ENCODE measurements around the gene NEDD8.
"Not testable (repeated sequence)": the region's sequence is repeated elsewhere in the genome, so short reads cannot be mapped to it uniquely, and the experiment has no call there.

NEDD8 gene

DNA sequence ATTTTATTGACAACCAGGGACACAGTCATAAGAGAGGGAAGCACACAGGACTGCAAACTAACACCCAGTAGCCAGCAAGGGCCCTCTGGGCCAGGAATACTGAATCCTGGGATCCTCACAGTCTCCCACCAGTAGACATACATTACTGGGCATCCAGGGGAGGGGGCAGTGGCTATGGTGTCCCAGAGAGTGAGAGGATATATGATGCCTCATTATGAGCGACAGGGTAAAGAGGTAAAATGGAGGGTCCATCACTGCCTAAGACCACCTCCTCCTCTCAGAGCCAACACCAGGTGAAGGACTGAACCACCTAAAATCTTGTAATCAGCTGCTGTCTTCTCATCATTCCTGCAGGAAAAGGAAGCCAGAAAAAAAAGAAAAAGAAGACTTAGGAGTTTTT, 15.3 kb downstream of the NEDD8 start:
- not testable (repeated sequence) for DNase-seq

DNA sequence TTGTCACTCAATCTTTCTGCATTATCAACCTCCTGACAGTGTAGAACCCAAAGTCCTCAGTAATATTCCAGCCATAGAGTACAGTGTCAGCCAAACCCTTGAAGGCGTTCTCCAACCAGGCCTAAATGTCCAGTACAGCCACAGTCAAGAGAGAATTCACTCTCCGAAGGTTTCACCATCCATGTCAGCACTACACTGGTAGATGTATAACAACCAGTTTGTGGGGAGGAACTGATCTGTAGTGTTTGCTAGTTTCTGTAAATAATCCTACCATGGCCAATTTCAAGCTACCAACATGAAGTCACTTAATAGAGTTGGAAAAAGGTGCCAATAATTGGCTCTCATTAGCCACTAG, 15.8 kb downstream of the NEDD8 start:
- no peak for DNase-seq

DNA sequence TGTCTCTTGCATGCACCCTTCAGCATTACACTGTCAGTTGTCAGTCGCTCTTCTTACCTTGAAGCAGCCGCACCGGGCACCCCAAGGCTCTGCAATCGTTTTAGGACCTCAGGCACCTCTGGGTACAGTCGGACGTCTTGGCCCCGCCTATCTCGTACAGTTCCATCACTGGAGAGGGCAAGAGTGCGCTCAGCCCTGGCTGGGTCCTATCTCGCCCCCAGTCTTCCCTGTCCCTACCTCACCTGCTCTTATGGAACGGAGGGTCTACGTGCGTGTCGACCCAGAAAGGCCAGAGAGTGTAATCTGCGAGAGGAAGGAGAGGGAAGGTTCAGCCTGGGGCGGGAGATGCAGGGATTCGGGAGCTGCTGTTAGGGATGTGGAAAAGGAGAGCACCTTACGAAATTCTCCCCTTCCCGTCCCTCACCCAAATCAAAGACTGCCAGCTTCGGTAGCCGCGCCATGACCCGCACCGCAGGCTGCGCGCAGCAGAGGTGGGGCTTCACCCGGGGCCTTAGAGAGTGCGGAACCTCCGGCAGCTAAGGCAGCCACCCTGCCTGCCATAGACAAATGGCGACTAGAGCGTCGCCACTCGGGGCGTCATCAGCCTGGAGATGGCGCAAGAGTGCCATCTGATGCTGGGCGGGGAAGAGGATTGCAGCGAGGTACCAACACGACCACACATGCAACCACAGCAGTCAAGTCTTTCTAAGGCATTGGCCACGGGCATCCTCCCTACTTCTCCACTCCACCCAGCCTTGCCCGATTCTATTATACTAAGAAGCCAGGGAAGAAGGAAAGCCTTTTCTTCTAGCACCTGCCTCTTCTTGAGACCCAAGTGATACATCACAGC, 16.4 kb downstream of the NEDD8 start, which contains the start of gene MDP1:
MDP1 (minus strand) TSS at position 572 of the 850 bp plus-strand sequence; CDS start at position 461, 111 bp downstream.
- peak; percentile 74 for DNase-seq

DNA sequence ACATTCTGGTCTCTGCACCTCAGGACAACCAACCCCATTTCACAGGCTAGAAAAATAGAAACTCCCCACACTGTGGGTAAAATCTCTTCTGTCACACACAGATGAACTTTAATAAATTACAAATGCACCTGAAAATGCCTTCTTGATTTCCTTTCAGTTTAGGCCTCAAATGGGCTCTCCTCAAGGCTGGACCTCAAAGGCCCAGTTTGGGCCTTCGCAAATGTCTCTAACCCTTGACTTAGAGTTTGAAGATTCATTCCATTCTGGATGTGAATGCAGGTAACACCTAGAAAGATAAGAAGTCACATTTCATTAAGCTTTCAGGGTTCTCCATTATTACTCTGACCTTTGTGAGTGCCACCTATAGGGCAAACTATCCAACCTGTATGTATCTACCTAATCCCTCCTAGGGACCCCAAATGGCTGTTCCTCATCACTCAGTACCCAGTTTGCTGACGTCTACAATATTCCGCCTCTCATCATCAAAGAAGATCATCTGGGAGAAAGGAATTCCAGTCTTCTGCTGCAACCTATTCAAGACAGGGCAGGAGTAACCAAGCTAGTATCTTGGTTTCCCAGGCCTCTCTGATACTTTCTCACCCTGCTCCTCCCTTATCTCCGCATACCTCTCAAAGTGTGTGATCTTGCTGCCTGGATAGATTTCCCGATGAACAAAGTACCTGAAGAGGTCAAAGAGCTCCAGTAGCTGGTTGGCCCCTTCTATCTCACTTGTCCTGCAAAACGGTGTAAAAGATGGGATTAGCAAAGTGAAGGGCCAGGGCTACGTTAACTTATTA, 18.1 kb downstream of the NEDD8 start:
- no peak for DNase-seq

DNA sequence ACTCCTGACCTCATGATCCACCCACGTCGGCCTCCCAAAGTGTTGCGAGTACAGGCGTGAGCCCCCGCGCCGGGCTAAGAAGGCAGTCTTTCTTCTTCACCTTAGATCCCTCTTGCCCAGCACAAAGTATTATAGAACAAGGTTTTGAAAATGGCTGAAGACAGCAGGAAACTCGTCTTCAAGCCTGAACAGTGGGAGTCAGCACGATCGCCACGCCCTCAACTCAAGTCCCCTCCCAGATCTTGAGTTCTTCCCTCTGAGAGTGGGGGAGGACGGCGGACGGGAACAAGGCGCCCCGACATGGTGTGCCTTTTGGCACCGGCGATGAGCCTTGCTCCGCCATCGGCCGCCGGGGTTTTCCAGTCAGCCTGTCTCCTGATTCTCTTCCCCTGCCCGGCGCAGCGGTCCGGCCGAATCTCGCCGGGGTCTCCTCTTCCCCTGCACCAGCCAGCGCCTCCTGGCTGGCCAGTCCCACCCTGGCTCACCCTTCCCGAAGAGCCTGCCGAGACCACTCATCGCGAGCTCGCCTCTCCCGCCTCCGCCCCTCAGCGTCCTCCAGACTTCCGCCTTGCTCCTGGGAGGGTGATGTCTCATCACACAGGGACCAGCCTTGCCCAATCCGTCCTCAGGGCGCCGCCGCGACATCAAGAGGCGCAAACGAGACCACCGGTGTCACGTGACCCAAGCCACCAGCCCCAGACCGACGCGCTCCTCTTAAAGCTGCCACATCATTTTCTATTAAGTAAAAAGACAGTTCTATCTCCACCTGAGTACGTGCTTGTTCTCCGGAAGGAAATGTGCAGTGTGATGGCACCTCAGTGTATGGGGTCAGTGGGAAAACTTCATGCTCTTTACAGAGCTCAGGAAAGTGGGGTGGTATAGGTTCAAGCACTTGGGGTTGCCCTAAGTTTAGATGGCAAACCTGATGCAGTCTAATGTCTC, 19.0 kb downstream of the NEDD8 start, which contains the start of gene CHMP4A:
CHMP4A (minus strand) TSS at position 565 of the 942 bp plus-strand sequence; CDS start at position 516, 49 bp downstream.
- DNase-seq: peak; percentile 89

DNA sequence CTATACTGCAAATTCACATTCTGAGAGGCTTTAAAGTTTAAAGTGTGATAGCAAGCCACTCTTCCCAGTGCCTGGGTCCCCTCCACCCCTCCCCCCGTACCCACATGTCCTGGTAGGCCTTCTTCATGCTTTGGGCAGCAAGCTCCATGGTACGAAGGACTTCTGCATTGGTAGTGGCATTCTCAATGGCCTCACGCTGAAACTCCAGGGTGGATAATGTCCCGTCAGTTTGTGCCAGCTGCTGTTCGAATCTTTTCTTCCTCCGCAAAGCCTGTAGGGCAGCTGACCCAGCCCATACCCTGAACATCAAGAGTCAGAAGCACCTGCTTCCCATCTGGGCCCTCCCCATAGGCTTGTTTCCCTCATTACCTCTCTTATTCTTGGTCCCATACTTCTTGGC, 20.9 kb downstream of the NEDD8 start:
- DNase-seq: no peak

DNA sequence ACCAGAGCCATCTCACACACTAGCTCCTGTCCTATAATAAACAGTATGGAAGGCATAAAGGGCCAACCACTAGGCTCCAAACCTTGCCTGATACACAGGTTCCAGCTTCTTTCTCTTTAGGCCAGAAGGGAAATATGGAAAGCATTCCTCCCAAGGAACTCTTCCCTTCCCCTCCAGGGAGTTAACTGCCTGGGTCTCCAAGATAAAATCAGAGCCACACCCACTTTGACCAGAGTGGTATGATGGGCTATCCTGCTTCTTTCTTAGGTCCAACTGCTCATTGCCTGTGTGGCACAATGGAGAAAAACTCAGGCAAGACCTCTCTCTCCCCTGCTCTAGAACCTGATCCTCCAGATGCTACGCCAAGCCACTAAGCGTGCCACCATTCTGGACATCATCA, 24.5 kb downstream of the NEDD8 start:
- DNase-seq: no peak

DNA sequence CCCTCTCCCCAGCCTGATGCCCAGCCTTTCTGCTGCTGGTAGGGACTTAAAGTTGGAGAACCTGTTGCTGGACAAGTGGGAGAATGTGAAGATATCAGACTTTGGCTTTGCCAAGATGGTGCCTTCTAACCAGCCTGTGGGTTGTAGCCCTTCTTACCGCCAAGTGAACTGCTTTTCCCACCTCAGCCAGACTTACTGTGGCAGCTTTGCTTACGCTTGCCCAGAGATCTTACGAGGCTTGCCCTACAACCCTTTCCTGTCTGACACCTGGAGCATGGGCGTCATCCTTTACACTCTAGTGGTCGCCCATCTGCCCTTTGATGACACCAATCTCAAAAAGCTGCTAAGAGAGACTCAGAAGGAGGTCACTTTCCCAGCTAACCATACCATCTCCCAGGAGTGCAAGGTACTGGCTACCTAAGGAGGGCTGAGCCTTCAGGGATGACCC, 25.0 kb downstream of the NEDD8 start:
- DNase-seq: no peak

DNA sequence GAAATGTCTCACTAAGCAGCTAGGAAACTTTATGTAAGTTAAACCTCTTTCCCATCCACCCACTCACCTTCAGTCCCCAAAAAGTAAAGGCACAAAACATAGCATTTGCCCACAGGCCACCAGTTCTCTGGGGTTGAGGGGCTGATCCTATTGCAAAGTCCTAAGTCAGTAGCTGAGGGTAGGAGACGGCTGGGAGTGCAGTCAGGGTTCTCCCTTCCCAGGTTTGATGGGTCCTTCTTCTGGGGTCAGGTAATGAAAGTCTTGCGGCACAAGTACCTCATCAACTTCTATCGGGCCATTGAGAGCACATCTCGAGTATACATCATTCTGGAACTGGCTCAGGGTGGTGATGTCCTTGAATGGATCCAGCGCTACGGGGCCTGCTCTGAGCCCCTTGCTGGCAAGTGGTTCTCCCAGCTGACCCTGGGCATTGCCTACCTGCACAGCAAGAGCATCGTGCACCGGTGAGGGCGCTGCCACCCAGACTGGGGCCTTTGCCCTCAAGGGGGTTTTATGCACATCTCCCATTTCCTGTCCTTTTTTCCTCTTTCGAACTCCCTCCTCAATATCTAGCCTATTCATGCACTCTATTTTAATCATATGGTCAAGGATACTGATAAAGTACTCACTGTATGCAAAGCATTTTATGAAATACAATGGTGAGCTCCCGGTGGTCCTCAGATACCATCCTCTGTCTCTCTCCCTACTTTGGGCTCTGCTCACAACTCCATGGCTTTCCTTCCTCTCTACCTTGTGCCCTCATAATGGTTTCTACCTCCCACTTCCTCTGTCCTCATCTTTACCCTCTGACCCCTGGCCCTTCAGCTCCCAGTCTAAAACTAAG, 25.7 kb downstream of the NEDD8 start:
- DNase-seq: no peak

DNA sequence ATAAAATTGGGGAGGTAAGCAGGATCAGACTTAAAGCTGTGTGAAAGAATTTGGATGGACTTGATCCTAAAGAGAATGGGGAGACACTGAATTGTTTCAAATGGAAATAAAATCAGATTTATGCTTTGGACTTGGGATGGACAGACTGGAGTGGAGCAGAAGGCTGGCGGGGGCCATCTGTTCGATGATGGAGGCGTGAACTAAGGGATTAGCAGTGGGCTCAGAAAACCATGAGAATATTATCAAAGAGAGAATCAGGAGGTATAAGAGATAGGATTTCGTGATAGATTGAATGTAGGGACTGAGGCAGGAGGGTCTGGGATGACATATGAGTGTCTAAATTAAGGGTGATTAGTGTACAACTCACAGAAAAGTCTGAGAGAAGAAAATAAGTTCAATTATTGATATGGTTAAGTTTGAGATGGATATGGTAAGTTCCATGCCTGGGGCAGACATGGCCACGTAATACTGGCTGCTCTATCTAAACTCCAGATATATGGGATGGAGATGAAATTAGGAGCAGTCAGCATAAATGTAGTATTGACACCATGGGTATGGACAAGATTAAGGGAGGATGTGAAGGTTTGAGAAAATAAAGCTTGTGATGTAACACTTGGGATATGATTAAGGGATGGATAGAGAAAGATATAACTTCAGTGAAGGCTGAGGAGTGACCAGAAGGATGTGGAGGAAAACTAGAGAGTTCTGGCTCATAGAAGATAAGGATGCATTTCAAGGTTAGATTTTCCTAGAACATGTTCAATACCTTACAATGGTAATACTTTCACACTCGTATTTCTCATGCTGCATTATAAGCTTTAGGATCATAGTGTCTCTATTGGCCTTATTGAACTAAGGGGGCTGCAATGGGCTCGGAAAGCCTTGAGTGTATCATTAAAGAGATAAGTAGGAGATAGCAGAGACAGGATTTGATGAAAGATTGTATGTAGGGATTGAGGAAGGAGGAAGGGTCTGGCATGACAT, 27.7 kb downstream of the NEDD8 start:
- no peak for DNase-seq

DNA sequence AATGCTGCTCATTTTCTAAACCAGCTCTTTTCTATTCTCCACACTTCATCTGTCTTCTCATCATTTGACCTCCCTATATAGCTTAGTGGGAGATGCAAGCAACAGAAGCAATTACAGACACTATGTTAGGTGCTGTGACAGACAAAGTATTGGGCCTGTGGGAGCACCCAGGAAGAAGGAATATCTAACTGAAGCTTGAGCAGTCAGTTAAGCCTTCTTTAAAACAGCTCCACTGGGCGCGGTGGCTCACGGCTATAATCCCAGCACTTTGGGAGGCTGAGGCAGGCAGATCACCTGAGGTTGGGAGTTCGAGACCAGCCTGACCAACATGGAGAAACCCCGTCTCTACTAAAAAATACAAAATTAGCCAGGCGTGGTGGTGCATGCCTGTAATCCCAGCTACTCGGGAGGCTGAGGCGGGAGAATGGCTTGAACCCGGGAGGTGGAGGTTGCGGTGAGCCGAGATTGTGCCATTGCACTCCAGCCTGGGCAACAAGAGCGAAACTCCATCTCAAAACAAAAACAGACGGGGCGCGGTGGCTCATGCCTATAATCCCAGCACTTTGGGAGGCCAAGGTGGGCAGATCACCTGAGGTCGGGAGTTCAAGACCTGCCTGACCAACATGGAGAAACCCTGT, 28.8 kb downstream of the NEDD8 start:
- DNase-seq: not testable (repeated sequence)

DNA sequence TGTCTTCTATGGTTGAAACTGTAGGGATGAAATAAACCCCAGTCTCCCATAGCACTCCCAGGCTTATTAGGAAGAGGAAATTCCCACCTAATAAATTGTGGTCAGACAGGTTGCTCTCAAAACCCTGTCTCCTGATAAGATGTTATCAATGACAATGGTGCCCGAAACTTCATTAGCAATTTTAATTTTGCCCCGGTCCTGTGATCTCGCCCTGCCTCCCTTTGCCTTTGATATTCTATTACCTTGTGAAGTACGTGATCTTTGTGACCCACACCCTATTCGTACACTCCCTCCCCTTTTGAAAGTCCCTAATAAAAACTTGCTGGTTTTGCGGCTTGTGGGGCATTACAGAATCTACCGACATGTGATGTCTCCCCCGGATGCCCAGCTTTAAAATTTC, 29.6 kb downstream of the NEDD8 start:
- not testable (repeated sequence) for DNase-seq

DNA sequence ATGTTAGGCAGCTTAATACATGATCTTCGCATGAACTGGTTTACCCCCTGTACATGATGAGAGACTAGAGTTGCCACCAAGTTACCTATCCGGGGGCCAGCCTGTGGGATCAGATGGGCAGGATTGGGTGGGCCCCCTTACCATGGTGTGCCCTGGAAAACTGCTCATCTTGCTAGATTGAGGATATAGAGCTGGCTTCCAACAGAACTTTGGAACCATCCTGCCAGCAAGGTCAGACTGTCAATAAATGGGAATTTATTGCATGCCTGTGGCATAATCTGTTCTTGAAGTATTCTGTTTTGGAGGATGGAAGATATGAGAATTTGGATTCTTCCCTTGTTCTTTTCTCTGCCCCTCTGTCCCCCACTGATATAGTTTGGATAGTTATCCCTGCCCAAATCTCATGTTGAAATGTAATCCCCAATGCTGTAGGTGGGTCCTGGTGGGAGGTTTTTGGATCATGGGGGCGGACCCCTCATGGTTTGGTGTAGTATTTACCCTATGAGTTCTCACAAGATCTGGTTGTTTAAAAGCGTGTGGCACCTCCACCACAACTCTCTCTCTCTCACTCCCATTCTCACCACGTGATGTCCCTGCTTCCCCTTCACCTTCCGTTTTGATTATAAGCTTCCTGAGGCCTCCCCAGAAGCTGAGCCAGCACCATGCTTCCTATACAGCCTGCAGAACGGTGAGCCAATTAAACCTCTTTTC, 33.2 kb downstream of the NEDD8 start:
- no peak for DNase-seq

DNA sequence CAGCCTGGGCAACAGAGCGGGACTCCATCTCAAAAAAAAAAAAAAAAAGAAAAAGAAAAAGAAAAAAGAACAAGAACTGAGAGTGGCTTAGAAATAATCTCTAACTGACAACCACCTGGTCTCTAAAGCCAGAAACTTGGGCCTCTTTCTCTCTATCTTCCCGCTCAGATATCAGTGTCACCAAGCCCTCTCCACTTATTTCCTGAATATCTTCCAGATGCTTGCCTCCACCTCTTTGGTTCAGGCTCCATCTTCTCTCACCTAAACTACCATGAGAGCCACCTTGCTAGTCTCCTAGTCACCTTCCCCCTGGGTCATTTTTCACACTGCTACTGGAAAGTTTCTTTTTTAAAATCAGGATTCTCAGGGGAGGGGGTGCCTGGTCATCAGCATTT, 35.1 kb downstream of the NEDD8 start:
- no peak for DNase-seq

DNA sequence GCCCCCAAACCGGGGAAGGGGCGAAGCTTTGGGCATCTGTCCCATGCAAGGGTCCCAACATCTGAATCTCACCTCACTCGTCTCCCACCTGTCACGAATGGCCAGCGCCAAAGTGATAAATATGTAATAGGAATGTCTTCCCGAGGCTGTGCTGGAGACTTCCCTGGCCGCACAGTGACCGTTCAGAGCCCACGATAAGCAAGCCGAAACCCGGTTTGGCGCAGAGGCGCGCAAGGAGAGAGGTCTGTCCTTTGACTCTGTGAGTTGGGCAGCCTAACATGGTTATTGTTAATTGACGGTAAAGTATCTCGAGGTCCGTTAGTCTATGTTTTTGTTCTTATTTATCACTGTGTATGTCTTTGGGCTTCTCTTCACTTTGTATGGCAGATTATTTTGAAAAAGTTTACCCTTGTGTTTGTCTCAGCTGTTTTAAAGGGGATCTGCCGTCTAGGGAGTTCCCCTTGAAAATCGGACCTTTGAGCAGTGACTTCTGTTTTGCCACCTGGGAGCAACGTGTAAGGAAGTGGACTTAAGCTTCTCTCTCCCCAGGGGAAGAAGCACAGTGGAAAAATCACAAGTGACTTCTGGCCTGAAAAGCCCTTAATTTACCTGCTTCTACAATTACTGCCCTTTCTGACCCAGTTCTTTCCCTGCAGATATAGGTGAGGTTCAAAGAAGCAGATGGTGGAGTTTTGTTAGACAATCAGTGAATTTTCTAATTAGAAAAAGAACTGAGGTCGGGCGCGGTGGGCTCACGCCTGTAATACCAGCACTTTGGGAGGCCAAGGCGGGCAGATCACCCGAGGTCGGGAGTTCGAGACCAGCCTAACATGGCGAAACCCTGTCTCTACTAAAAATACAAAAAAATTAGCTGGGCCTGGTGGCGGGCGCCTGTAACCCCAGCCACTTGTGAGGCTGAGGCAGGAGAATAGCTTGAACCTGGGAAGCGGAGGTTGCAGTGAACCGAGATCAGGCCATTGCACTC, 35.8 kb downstream of the NEDD8 start:
- DNase-seq: no peak

DNA sequence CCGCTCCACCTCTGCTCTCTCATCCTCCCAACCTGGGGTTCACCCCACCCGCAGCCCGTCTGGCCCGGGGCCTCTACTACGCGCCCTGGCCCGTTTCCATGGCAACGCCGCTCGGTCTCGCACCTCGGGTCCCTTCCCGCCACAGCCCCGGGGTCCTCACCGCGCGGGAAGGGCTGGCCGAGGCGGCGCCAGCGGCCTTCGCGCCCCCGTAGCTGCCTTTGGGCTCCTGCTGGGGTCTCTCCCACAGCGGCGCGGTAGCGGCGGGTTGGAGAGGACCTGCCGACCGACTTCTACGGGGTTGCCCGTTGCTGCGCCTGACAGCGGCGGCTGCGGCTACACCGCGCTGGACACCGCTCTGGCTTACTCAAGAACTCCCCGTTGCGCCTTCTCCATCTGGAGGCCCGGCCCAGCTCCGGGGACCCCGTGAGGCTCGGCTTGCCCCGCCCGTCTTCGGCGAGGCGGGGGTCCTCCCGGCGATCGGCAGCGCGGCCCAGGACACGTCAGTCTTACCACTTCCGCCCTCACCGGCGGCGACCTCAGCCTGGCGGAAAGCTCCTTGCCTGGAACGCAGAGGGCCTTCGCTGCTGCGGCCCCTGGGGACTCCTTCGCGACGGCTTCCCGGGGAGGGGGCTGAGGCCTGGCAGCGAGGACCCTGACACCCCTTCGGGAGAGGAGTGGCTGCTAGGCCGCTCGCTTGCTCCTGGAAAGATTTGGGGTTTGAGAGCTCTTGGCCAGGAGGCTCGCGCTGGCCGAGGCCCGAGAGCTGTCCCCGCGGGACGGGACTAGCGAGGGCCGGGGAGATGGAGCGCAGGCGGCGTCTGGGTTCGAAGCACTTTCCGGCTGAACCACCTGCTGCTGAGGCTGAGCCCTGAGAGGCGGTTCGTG, 36.7 kb downstream of the NEDD8 start, which contains the start of gene TM9SF1:
TM9SF1 (minus strand) TSS at position 256 of the 885 bp plus-strand sequence. CDS start 422 bp downstream, outside the sequence.
- DNase-seq: peak; percentile 79

DNA sequence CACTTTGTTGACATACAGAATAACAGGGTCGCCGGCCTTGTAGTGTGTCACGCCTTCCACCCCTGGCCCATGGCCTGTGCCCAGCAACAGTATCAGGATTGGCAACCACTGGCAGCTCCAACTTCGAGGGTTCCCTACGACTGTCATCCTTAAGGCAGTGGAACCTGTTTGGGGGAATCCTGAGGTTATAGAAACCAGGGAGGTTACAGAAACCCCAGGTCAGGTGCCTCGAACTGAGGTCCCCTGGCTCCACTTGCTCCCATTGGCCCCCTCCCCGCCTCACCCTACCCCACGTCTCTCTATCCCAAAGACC, 37.3 kb downstream of the NEDD8 start:
- no peak for DNase-seq
